Measurements from ENCODE around the gene IL7R.

IL7R gene

DNA sequence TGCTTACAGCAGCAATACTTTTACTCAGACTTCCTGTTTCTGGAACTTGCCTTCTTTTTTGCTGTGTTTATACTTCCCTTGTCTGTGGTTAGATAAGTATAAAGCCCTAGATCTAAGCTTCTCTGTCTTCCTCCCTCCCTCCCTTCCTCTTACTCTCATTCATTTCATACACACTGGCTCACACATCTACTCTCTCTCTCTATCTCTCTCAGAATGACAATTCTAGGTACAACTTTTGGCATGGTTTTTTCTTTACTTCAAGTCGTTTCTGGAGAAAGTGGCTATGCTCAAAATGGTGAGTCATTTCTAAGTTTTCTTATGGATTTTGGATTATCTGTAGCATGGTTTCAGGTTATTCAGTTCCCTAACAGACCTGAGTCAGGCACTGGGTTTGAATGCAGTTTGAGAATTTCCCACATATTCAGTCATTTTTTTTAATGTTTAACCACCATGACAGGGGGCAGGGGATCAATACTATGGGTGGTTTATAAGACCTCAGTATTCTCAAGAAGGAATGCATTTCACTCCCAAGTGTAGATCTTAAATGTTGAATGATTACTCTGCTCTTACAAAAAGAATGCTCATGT is at the start of gene IL7R:
TSS of gene IL7R (plus strand) at position 127 of the 587 bp plus-strand sequence. CDS start at position 214, 87 bp downstream.
- no peak for DNase-seq (ENCODE audit: low read depth, low spot score)

DNA sequence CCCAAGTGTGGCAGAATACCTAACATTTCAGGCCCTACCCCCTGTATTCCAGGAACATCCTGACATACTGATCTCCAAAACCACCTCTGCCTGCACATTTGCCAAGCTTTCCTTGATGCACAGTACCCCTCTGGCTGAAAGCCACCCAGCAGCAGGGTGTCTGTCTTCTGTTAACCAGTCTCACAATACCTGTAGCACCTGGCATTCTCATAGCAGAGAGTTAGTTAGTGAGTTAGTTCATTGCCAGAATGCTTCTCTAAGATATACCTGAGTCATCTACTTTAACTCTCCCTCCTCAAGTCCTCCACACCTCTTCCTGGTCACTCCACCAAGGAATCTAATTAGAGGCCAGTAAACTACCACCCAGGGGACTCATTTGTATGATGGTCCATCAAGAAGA is 46.1 kb upstream of the IL7R start:
- no peak for DNase-seq (ENCODE audit: low read depth, low spot score)

GRCh38 chr5:35811108-35811741 is 45.5 kb upstream of the IL7R start:
- DNase-seq (ENCODE audit: low read depth, low spot score) = no peak

DNA sequence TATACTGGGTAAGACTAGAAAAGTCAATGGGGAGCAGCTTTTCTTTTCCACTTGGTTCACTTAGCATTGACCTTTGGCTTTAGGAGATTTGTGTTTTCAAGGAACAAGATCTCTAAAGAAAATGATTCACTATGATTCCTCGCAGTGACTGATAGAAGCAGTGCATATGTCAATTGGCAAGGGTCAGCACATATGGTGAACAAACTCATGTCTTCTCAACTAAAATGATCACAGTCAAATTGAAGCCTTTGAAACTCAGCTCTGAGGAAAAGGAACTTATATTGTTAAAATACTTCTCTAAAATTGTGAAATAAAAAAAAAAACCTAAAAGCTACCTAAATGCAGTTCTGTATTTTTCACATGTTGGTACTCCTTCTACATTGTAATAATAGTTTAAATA is 43.2 kb upstream of the IL7R start:
- no peak for DNase-seq (ENCODE audit: low read depth, low spot score)

- DNase-seq (ENCODE audit: low read depth, low spot score) = peak; percentile 39
Observed at GRCh38 chr5:35815089-35815936, 41.4 kb upstream of the IL7R start.

DNA sequence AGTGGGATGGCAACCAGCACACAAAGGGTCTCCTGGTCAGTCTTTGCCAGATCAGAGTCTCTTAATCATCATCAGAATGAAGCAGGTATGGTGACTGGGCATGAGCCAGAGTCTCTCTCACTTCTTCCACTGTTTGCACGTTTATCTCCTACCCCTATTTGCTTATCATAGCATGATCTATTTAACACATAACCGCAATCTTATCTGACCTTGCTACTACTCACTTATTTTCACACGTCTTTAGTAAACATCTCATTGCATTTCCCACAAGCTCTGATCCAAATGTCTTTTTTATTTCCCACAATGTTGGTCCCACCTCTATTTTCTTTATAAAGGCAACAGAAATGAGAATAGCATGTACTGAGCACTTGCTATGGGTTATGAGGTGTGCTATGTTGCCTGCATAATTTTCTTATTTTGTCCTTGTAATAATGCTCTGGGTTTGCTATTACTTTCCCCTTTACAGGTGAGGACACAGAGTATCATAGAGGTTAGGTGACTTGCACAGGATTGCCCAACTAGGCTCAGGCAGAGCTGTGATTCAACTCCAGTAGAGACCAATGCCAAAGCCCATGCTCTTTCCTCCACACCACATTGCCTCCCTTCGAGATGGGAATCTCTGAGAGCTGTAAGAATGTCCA is 39.7 kb upstream of the IL7R start:
- DNase-seq (ENCODE audit: low read depth, low spot score) = no peak

GRCh38 chr5:35819026-35819425 is 37.7 kb upstream of the IL7R start:
- DNase-seq (ENCODE audit: low read depth, low spot score) = no peak

DNA sequence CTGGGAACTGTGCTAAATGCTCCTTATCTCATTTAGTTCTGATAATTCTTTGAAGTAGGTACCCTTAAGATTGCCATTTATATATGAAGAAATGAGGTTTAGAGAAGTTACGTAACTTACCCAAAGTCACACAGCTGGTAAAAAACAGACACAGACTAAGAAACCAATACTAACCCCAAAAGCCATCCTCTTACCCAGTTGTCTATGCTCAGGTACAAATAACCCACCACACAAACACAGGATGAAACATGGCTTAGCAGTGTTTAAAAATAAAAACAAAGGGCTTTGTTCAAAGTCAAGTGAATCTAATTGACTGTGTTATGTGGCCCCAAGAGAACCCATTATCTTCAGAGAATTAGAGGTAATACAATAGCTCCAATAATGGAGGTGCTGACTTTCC is 37.0 kb upstream of the IL7R start:
- no peak for DNase-seq (ENCODE audit: low read depth, low spot score)

DNA sequence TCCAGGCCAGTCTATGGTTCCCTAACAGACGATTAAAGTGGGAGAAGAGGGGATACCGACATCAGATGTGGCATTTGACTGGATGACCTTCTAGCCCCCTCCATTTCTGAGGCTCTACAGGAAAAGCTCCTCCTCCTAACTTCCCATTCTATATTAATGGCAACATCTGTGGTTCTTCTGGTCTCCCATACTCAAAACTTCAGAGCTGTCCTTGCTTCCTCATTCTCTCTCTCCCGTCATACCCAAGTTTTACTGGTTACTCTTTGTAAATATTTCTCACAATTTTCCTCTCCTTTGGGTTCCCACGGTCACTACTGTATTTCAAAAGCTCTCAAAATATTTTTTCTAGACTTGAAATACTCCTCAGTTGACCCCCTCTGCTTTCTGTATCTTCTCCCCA is 36.0 kb upstream of the IL7R start:
- no peak for DNase-seq (ENCODE audit: low read depth, low spot score)

DNA sequence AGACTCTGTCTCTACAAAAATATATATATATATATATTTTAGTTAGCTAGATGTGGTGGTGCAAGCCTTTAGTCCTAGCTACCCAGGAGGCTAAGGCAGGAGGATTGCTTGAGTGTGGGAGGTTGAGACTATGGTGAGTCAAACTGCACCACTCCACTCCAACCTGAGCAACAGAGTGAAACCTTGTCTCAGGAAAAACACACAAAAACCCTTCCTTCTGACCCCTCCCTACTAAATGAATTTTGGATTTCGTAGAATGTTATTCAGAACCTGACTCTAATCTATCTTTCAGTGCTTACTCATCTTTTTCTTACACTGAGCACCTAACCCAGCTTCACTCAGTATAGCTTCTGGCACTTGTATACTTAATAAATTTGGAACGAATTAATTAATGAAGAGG is 35.2 kb upstream of the IL7R start:
- no peak for DNase-seq (ENCODE audit: low read depth, low spot score)

DNA sequence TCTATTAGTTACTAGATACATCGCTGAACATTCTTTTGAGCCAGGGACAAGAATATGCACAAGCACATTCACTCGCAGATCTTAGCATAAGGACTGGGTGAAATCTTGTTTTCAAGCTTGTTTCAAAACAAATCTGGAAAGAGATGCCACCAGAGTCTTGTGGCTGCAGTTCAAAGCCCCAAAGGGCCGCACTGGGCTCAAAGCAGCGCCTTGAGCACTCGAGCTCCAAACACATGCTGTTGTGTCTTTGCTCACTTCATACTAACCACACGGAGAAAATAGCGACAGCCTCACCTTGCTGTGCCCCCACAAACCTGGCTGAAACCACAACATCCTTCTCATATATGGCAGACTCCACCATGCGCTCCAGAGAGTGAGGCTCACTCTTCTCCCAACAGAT is 34.2 kb upstream of the IL7R start:
- DNase-seq (ENCODE audit: low read depth, low spot score) = no peak

DNA sequence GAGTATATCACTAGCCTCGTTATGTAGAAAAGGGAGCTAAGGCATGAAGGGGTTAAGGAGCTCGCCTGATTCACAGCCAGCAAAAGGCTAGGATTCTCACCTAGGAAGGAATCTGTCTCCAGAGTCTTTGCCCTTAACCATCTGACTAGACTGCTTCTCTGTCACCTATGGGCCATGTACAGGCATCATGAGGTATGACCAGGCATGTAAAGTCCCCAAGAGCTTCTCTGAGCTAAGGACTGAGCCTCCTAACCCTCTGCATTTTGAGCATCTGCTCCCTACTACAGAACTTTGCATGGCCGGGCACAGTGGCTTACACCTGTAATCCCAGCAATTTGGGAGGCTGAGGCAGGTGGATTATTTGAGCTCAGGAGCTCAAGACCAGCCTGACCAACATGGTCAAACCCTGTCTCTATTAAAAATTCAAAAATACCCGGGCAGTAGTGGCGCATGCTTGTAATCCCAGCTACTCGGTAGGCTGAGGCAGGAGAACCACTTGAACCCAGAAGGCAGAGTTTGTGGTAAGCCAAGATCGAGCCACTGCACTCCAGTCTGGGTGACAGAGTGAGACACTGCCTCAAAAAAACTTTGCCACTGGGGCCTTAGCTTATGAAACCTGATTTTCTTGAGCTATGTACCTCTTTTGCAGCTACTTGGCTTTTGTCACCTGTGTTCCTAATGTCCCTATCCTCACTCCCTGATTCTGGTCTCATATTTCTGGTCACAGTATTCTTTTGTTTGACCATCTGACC is 33.2 kb upstream of the IL7R start:
- no peak for DNase-seq (ENCODE audit: low read depth, low spot score)

GRCh38 chr5:35826056-35826455 is 30.6 kb upstream of the IL7R start:
- no peak for DNase-seq (ENCODE audit: low read depth, low spot score)

DNA sequence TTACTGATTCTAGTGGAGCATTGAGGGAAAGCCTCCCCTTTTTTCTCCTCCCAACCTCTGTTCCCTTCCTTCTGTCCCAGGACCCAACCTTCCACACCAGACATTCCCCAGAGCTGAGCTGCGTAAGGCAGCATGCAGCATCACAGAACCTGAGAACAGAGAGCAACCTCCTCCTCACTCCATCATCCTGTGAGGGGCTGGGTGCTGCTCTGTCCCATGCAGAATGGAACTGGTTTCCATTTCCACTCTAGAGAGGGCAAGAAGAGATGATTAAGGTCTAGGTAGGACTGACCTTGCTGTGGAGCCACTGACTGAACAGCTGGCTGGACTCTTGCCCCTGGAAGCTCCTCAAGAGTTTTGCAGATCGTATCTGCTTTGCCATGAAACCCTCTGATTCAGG is 30.1 kb upstream of the IL7R start:
- no peak for DNase-seq (ENCODE audit: low read depth, low spot score)

DNA sequence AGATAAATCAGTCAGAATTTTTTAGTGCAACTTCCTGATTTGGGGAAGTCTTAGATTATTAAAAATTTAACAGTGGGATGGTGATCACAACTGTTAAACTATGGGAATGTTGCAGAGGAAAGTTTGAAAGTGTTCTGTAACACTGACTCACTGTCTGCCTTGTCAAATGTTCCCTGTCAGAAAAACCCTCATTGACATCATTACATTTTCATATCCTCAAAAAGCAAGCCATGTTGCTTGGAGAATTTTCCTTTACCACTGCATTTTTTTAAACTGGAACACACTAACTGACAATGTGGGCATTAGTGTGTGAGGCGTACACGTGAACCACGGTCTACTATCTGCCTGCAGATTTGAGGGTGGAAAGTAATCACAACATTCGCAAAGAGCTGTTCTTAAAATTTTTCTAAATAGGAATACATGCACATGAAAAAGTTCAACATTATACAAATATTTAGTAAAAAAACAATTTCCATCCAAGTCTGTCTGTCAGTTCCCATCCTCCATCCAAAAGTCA is 28.6 kb upstream of the IL7R start:
- no peak for DNase-seq (ENCODE audit: low read depth, low spot score)

- no peak for DNase-seq (ENCODE audit: low read depth, low spot score)
Observed at GRCh38 chr5:35830587-35830986, 26.1 kb upstream of the IL7R start.

DNA sequence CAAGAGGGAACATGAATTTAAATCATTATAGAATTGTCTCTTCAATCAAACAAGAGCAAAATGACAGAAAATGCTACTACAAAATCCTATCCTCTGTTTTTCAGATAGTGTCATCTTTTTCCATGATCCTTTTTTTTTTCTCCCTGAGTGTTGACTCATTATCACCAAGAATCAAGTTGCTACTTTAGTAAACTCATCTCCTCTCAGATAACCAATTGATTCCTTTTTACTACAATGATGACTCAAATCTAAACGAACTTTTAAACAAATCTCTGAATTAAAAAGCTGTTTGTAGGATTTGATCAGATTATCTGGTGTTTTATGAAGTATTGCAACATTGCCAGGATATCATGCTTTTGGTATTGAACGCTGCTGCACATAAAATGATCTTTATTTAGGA is 23.9 kb upstream of the IL7R start:
- DNase-seq (ENCODE audit: low read depth, low spot score) = no peak

DNA sequence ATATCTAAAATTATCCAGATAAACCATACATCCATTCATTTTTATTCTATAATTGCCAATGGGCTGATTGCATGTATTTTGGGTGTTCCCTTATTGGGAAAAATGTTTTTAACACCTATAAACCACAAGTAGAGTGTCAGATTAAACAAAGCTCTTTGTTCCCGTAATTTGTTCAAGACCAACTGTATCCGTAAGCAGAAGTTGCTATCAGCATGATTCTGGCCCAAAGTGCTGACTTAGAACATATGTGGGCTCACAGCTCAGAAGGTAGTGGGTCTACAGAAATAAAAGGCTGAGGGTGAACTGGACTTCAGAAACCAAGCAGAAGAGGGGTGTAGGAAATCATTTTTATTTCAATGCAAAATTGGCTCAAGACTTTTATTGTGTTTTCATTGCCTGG is 23.5 kb upstream of the IL7R start:
- no peak for DNase-seq (ENCODE audit: low read depth, low spot score)

GRCh38 chr5:35835796-35836742 is 20.6 kb upstream of the IL7R start:
- DNase-seq (ENCODE audit: low read depth, low spot score) = no peak

DNA sequence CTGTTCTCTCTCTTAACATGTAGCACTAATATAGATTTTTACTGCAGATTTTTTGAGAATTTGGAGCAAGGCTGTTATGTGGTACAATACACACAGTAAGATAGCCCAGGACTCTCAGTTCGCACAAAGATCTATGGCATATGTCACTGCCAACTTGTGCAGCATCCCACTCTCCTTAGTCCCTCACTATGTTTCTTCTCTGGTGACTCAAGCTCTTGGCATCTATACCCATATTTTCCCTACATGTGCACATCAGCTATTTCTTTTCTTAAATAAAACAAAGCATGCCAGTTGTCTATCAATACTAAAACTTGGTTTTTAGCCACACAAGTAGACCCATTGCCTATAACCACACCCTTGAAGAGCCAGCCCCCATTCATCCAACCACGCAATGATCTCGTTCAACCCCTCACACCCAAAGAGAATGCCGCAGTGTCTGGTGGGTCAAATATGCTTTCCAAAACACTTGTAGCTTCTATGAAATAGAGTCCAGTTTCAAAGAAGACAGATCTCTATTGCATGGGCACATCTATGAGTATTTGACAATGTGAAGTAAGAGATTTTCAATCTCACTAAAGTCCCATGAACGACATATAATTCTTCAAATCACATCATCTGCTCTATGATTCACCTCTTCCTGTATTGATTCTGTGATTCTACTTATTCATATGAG is 18.2 kb upstream of the IL7R start:
- DNase-seq (ENCODE audit: low read depth, low spot score) = no peak

Measured in astrocyte of the hippocampus (primary cell).